ENCODE measurements around the gene DIS3L.
"Not testable (repeated sequence)": the region's sequence is repeated elsewhere in the genome, so short reads cannot be mapped to it uniquely, and the experiment has no call there.

Gene DIS3L

DNA sequence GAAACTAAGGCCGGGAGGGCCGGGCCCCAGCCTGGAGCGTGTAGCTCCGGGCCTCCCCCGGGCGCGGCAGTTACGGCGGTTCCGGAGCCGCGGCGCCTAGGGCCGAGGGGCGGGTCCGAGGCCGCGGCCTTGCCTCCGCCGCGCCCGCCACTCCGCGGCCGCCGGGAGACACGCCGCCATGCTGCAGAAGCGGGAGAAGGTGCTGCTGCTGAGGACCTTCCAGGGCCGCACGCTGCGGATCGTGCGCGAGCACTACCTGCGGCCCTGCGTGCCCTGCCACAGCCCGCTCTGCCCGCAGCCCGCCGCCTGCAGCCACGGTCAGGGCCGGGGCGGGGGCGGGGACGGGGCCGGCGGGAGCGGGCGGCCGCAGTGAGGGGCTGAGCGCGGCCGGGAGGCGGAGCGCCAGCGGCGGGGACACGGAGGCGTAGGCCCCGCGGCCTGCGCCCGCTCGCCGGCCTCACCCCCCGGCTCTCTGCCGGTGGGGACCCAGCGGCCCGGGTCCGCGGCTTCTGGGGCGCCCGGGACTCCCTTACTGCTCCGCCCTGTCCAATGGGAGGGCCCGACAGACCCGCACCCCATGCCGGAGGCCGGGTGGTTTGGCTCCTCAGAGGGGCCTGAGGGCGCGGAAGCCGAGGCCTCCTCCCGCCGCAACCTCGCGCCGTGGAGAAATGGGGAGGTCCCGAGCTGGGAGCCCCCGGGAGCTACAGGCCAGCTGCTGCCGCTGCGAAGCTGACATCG is at the start of gene DIS3L:
Gene DIS3L, plus strand, starts transcription at position 150 of the 738 bp plus-strand sequence. Its CDS starts 29 bp downstream, at position 179.
- peak; percentile 17 to 35 for DNase-seq (ENCODE audit: low read depth in 2 of 2)

DNA sequence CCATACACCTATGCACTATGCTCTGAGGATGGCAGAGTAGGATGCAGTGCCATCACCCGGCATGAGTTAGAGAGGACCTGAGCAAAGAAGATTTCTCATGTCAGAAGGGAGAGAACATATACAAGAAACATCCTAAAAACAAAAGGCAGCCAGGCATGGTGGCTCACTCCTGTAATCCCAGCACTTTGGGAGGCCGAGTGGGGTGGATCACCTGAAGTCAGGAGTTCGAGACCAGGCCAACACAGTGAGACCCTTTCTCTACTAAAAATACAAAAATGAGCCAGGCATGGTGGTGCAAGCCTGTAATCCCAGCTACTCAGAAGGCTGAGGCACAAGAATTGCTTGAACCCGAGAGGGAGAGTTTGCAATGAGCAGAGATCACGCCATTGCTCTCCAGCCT is 47.5 kb upstream of the DIS3L start:
- not testable (repeated sequence) for DNase-seq (ENCODE audit: low read depth in 2 of 2)

DNA sequence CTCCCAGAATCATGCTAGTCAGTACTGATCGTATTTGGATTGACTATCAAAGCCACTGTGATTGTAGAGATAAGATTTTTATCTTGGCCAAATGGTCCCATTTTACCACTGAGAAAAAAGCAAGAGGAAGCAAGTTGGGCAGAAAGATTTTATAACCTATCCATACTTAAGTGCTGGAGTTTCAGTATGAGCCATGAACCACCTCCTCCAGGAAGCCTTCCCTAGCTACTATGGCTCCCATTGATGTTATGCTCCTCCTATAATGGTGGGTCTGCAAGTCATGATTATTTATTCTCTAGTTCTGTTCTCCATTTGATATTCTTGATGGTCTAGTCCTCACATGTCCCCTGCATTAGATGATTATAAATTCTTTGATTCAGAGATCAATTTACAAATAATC is 46.4 kb upstream of the DIS3L start:
- DNase-seq (ENCODE audit: low read depth in 2 of 2), result no peak

DNA sequence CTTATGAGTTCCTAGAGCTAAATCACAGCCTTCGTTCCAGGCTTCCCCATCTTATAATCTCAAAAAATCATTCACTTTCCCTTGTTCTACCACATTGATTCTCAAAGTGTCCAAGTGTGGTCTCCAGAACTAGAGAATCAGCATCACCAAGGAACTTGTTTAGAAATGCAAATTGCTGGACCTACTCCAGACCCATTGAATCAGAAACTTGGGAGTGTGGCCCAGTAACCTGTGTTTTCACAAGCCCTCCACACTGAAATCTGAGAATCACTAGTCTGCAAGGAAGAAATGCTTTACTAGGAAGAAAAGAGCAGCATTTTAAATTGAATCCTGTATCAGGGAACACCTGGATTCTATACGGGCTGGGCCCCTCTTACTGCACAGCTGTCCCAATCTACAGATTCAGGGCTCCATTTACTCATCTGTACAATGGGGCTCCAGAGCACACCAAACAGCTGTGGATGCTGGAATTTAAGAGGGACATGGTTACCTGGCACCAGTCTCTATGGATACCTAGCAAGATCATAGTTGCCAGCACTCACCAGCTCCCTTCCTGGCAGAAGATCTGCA is 43.7 kb upstream of the DIS3L start:
- DNase-seq (ENCODE audit: low read depth in 2 of 2), result no peak

DNA sequence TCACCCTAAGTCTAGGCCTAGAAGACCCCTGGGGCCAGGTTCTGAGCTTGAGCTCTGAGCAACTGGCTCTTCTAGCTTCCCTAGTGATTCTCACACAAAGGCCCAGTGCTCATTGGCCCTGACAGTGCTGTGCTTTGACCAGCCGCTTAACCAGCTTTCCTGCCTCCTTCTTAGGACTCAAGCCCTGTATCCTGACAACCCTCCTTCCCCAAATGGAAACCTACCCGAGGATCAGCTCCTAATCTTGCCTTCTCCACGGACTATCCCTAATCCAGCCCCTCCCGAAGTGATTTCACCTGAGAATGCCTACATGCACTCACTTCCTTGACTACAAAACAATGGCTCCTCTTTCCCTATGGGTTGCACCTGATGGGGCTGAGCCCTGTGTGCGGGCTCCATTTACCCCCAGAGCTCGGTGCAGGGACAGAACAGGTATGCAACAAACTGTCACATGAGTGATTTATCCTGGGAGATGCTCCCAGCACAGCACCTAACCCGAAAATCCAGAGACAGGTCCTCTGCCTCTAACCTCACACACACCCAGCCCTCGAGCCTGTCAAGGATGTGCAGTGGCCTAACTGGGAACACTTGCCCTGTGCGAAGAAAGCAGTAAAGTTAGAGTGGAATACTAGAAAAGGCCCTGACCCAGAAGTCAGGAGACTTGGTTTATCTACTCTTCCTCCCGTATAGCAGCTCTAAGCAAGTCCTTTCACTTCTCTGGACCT is 42.1 kb upstream of the DIS3L start:
- no peak for DNase-seq (ENCODE audit: low read depth in 2 of 2)

- no peak for DNase-seq (ENCODE audit: low read depth in 2 of 2)
Measured at GRCh38 chr15:66251790-66252684, 41.3 kb upstream of the DIS3L start.

DNA sequence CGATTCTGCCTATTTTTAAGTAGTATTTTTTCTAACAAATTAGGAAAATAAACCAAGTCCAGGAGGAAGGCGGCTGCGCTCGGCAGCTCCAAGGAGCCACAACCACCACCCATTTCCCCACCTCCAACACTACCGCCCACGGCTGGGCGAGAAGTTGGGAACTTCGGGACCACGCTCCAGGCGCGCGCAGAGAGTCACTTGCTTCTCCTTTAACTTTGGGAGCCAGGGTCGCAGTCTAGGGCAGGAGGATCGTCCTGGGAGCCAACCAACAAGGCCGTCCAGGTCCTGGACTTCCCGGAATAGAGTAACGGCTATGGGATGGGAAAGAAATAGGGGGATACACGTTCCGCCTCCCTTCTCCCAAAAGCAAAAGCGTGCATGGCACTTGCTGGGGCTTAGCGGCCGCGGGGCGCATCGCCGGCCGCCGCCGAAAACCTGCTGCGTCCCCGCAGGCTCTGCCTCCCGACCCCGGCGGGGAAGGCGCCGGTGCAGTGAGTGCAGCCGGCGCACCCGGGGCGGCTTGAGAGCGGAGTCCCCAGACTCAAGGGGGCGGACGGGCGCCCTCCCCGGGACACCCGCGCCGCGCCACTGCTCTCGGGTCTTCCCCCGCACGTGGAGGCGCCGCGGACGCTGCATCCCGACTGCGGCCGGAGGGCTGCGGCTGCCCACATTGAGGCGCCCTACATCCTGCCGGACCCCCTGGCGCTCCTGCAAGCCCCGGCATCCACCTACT is 40.5 kb upstream of the DIS3L start:
- DNase-seq (ENCODE audit: low read depth in 2 of 2), result no peak

DNA sequence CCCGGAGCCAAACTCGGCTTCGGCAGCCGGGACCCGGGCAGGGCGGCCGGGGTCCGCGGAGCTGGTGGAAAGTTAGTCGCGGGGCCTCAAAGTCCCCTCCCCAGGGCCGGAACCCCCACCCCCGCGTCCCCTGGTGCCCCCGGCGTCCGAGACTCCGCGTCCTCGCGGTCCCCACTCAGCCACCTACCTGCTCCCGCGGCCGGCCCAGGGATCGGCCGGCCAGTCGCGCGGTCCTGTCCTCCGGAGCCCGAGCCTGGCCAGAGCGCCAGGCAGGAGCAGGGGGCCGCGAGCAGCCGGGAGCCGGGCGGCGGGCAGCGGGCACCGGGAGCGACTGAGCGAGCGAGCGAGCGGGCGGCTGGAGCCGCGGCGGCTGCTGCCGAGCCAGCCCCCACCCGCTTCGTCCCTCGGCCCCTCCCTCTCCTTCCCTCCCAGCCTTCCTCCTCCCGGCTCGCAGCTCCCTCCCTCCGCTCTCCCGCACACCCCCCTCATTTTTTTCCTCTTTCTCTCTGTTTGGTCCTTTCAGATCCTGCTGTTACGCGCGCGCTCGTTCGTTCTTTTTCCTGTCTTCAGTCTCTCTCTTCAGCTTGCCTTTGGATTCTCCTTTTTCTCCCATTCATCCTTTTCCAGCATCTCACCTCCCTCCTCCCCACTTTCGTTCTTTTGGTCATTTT is 39.8 kb upstream of the DIS3L start, which contains the start of gene MEGF11:
Gene MEGF11, minus strand, starts transcription at position 333 of the 671 bp plus-strand sequence. CDS start 125,347 bp downstream, outside the sequence.
- DNase-seq (ENCODE audit: low read depth in 2 of 2), result no peak

DNA sequence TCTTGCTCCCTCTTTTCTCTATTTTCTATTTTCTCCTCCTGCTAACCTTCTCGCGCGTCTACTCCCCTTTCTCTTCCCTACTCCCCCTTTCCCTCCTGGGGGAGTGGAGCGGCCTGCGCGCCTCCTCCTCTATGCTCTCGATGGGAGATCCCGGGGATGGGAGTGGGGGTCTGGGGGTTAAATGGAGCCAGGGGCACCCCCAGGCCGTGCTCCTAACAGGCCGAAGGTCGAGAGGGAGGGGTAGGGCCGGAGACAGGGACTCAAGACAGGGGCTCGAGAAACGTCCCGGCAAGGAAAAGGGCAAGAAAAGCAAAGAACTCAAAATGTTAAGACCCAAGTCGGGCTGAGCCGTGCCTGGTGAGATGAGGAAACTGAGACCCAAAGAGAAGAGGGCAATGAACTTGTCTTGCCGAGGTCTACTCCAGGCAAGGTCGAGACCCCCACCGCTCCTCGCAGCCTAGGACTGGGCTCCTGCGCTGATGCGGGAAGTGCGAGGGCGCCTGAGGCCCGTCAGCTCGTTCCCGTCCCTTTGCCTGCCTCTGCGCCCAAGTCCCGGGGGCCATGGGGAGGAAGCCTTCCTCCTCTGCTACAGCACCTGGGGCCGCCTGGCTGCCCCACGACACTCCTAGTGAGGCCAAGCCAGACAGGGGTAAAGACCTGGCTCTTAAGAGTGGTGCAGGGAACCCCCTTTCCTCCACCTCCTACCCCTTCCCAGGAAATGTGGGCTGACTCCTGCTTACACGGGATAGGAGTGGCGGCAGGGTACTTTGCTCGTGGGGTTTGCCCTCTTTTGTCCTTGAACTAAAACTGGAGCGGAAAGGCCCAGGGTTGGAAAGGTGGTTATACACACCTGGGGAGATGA is 39.0 kb upstream of the DIS3L start:
- DNase-seq (ENCODE audit: low read depth in 2 of 2), result no peak

DNA sequence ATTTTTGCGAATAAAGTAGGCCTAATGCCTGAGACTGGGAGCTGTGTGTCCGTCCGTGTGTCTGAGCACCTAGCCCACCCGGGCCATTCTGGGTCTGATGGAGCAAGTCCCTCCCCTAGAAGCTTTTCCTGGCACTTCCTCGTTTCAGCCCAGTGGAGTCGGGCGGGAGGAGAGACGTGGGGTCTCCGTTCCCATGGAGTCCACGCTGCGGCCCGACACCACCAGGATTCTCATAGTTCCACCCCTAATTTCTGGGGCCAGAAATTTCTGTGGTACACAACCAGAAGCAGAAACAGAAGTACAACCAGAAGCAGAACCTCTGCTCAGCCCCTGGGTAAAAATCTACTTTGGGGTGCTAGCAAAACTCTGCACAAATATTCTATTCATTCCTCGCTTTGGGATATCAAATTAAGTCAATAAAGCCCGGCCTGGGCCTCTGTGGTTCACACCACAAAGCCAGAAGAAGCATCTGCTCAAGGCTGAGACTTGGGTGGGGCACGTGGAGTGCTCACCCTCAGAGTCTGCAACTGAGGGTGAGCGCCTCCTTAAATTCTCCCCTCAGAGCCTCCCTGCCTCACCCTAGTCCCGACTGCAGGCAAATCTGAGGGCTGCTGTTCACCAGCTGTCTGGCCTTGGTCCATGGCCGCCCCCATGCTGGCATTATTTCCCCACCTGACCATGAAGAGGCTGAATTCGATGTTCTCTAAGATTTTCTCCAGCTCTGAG is 38.3 kb upstream of the DIS3L start:
- no peak for DNase-seq (ENCODE audit: low read depth in 2 of 2)

GRCh38 chr15:66256692-66257091 is 36.7 kb upstream of the DIS3L start:
- DNase-seq (ENCODE audit: low read depth in 2 of 2), result no peak

DNA sequence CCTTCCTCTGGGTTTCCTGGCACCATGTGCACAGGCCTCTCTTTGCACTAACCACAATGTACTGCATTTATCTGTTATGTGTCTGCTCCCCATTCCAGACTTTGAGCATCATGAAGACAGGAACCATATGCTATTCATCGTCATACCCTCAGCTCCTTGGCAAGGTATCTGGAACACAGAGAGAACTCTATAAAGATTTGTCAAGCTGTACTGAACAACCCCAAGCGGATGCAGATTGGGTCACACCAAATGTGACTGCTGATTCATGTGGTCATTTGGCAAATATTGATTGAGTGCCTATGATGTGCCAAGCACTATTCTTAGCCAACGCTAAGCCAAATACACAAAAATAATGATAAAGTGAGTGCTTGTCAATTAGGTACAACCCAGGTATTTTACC is 32.3 kb upstream of the DIS3L start:
- no peak for DNase-seq (ENCODE audit: low read depth in 2 of 2)

DNA sequence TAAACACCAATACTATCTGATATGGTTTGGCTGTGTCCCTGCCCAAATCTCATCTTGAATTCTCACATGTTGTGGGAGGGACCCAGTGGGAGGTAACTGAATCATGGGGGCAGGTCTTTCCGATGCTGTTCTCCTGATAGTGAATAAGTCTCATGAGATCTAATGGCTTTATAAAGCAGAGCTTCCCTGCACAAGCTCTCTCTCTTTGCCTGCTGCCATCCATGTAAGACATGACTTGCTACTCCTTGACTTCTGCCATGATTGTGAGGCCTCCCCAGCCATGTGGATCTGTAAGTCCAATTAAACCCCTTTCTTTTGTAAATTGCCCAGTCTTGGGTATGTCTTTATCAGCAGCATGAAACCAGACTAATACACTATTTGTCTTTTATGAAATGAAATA is 30.5 kb upstream of the DIS3L start:
- not testable (repeated sequence) for DNase-seq (ENCODE audit: low read depth in 2 of 2)

DNA sequence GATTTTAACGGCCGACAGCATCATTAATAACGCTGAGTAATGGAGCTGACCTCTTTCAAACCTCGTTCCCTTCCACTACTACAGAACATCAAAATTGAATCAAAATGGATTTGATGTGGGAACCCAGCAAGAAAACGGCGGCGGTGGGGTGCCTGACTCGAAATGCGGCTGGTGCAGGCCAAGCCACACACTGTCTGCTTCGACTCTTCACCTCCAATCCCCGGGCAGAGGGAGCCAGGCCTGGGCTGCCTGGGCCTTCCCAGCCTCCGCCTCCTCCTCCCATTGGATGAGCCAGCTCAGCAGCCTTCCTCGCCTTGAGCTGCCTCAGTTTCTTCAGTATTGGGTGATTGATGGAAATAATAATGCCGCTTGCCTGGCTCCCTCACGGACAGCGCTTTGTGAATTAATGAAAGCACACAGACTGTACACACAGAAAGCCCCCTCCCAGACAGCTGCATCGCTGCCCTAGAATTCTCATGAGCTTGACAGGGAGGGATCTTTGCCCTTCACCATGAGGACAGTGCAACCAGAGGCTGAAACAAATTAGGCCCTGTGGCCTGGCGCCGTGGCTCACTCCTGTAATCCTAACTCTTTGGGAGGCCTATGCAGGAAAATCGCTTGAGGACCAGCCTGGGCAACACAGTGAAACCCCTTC is 28.4 kb upstream of the DIS3L start:
- no peak for DNase-seq (ENCODE audit: low read depth in 2 of 2)

DNA sequence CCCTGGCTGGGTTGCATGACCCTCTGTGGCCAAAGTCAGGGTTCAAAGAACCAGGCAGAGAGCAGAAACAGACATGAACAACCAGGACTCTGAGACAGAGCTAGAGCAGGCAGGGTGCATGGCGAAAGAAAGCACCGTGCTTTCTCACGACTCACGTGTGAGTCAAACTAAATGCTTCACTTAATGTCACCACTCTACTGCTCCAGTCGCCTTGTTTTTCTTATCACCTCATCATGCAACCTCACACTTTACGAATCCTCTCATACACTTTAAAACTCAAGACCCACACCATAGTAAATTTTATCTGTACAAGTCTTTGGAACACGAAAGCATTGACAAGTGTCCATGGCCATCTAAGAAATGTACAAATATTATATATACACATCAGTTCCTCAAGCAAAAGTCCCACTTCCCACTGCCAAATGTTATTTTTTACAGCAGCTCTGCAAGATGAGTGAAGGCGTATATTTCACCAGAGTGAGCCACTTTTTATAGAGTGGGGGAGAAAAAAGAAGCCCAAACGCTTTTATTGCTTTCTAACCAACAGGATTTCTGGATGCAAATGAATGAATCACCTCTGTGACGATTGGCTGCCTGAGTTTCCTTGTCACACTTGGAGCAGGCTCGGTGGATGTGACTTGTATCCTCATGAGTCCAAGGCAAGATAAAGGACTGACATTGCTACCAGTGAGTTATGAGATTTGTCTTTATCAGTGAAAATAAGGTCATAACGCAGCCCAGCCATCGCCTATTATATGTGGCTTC is 23.9 kb upstream of the DIS3L start:
- no peak for DNase-seq (ENCODE audit: low read depth in 2 of 2)

GRCh38 chr15:66270932-66271331 is 22.4 kb upstream of the DIS3L start:
- DNase-seq (ENCODE audit: low read depth in 2 of 2), result no peak

- no peak for DNase-seq (ENCODE audit: low read depth in 2 of 2)
Measured at GRCh38 chr15:66275352-66275751, 18.0 kb upstream of the DIS3L start.

DNA sequence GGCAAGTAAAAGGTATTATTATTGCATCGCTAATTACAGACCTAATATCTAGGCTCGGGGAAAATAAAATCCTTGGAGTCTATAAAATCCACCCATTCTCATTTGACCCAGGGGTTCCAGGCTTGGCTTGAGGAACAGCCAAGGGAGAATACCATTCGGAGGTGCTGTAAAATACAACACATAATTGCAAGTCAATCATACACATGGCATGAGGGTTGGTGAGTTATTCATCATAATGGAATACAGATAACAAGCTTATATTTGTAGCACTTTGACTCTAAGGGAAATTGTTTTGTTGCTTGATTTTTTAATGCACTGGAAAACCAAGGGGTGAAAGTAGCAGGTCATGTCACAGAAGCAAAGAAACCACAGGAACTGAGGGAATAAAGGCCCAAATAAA is 16.8 kb upstream of the DIS3L start:
- no peak for DNase-seq (ENCODE audit: low read depth in 2 of 2)
